Stimulated activated CD8-positive, alpha-beta memory T cell treated with anti-CD3 and anti-CD28 coated beads, Interleukin-15, amount 100 ng/mL, for 24 hours (primary cell): ENCODE data around the gene MN1.

Experiments
- DNase-seq: peaks from one replicate; pipeline ENCODE4 v3.0.0-alpha.2; 2020; ENCODE audit warnings: low read depth

Gene MN1

GRCh38 chr22:27740202-27740748 lies 61.3 kb downstream of the MN1 start:
- no peak for DNase-seq

DNA sequence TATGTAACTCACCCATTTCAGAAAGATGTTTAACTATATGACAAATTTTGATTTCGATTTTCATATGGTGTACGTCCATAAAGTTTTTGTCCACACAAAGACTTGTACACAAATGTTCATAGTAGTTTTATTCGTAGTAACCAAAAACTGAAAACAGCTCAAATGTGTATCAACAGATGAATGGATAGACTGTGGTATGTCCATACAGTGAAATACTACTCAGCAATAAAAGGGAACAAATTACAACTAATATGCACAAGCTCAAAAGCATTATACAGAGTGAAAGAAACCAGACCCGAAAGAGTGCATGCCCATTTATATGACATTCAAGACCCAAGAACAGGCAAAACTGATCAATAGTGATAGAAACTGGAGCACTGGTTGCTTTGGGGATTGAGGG lies 64.0 kb downstream of the MN1 start:
- no peak for DNase-seq

- DNase-seq: no peak
These were observed 67.5 kb downstream of the MN1 start for GRCh38 chr22:27734066-27734465.

DNA sequence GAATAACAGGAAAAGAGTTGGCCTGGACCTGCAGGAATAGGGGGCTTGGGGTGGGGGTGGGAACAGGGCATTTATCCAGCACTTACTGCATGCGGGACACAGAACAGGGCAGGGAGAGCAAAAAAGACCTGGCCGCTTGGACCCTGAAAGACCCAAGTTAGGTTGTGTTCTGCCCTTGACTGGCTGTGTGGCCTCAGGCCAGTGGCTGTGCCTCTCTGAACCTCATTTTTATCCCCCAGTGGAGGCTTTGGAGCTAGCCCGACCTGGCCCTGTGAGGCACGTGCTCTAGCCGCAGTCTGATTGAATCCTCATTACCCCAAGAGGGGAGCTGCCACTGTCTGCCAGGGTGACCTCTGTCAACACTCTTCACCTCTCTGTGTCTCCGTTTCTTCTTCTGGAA lies 68.7 kb downstream of the MN1 start:
- no peak for DNase-seq

- DNase-seq: no peak
These were observed 69.2 kb downstream of the MN1 start for GRCh38 chr22:27732391-27732790.

GRCh38 chr22:27731621-27732020 lies 69.9 kb downstream of the MN1 start:
- DNase-seq: no peak

- no peak for DNase-seq
These were observed 70.7 kb downstream of the MN1 start for GRCh38 chr22:27730641-27731433.

- no peak for DNase-seq
These were observed 72.3 kb downstream of the MN1 start for GRCh38 chr22:27729246-27729645.

- no peak for DNase-seq
These were observed 73.7 kb downstream of the MN1 start for GRCh38 chr22:27727673-27728451.

DNA sequence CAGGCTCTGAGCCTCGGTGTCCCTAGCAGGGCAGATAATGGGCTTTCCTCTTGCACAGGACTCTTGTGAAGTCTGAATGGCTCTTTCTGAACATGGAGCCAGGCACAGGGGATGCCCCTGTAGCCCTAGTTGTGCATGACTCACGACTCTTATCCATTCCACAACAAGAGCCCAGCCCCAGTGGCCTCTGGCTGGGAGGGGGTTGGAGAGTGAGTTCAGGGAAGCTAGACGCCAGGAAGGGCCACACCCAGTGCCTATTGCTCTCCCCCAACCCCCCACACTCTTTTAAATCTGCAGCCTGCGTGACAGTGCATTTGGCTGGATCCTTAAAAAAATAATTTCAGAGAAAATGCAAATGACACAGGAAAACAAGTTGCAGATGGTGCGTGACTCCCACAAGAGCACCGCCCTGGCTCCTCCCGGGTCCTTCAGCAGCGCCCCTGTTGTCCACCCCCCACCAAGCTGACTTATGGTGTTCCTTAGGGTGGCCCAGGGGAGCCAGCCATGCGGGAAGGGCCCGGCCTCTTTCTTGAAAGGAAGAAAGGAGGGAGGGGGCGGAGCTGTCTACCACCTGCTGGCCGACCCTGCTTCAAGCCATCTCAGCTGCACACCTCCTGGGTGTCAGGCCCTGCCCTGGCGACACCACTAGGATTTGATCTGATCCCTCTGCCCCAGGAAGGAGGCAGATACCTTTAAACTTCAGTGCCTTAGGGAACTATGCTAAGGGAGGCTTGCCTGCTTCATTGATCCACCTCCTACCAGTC lies 74.7 kb downstream of the MN1 start:
- no peak for DNase-seq

DNA sequence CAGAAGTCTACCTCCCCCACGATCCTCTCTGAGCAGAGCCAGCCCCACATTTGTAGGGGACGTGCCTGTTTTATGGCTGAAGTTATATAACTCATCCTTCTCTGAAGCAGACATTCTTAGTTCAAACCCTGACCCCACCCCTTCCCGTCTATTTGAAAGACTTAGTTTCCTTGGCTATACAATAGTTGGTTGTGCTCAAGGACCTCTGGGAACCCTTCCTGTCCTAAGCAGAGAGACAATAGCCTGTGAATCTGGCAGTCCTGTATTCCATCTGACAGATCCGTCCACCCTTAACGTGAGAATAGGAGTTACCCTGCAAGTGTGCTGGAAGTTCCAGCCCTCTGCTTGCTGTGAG lies 75.2 kb downstream of the MN1 start:
- no peak for DNase-seq

- no peak for DNase-seq
These were observed 75.9 kb downstream of the MN1 start for GRCh38 chr22:27725661-27726060.

- DNase-seq: no peak
These were observed 76.8 kb downstream of the MN1 start for GRCh38 chr22:27724709-27725108.

DNA sequence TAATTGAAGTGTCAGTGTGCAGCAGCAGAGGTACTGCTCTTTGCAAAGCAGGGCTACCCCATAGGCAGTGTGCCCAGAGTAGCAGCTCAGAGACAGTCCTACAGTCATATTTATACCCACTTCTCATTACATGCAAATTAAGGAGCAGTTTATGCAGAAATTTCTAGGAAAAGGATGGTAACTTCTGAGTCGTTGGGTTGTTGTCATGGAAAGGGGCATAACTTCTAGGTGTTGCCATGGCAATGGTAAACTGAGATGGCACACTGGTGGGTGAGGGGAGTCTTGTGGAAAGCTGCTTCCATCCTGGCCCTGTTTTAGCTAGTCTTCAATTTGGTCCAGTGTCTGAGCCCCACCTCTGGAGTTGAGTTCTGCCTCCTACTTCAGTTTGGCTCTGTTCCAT lies 77.4 kb downstream of the MN1 start:
- no peak for DNase-seq

DNA sequence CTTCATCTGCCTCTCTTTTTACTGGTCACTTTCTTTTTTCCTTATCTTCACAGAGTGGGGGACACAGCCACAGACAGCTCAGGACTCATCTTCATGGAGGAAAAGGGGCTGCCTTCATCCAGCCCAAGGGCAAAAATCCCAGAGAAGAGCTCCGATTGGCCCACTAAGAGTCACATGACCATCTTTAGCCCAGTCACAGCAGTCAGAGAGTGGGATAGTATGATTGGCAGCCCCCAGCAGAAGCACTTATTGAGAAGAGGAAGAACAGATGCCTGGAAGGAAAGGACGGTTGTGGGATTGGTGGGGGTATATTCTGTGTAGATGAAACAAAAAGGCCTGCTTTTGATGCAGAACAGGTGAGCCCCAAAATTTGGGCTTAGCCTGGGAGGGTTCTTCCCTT lies 77.8 kb downstream of the MN1 start:
- no peak for DNase-seq

- no peak for DNase-seq
These were observed 78.4 kb downstream of the MN1 start for GRCh38 chr22:27723158-27723557.

GRCh38 chr22:27720860-27721259 lies 80.7 kb downstream of the MN1 start:
- DNase-seq: no peak

GRCh38 chr22:27719535-27720227 lies 81.9 kb downstream of the MN1 start:
- no peak for DNase-seq

DNA sequence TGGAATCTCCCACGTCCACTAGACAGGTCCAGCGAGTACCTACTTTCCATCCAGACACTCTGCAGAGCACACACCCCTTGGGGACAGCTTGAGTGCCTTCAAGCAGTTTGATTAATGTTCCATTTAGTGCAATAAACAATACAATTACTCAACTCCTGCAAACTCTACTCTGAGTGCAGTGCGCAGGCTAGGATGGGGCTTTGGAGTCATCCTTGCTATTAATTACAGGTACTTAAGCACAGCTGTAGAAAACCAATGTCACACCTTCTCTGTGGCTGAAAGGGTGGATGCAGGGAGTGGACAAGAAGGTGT lies 82.6 kb downstream of the MN1 start:
- DNase-seq: no peak

GRCh38 chr22:27718186-27719035 lies 83.1 kb downstream of the MN1 start:
- no peak for DNase-seq

- no peak for DNase-seq
These were observed 84.5 kb downstream of the MN1 start for GRCh38 chr22:27717094-27717493.
